GM23248 (cell line): ENCODE measurements around the gene PANX2. TPM values are rescaled to one million over a fixed set of nuclear protein-coding genes. Genes with fewer than 3 reads are reported as not detected.
A peak's percentile ranks its signal among the peaks of the same experiment; 100 is the strongest.

Experiments used
- DNase-seq: peaks from one replicate; pipeline ENCODE4 v3.0.0-alpha.2; 2015
- H2AFZ ChIP-seq: fragments of 200-600 bp; sonication (generic); 2 replicates; pipeline ENCODE4 v1.6.1; 2016; ENCODE audit warnings: antibody characterized with exemption
- H3F3A ChIP-seq: fragments of 200-600 bp; sonication (generic); 2 replicates; pipeline ENCODE4 v1.6.1; 2016; ENCODE audit warnings: mild to moderate bottlenecking, antibody characterized with exemption, mixed run types; ENCODE audit not compliant: insufficient read depth
- H3K27ac ChIP-seq: fragments of 200-600 bp; sonication (generic); 2 replicates; pipeline ENCODE4 v1.5.1; 2016; ENCODE audit warnings: mild to moderate bottlenecking
- H3K27me3 ChIP-seq: fragments of 200-600 bp; sonication (generic); replicated peaks from 2 replicates; pipeline ENCODE4 v1.6.1; 2016; ENCODE audit warnings: mild to moderate bottlenecking; ENCODE audit not compliant: insufficient read depth
- H3K36me3 ChIP-seq: fragments of 200-600 bp; sonication (generic); 2 replicates; pipeline ENCODE4 v1.6.1; 2016; ENCODE audit warnings: low read depth, mild to moderate bottlenecking
- H3K4me1 ChIP-seq: fragments of 200-600 bp; sonication (generic); 2 replicates; pipeline ENCODE4 v1.6.1; 2016; ENCODE audit warnings: mild to moderate bottlenecking; ENCODE audit not compliant: insufficient read depth
- H3K4me2 ChIP-seq: fragments of 200-600 bp; sonication (generic); one replicate; pipeline ENCODE4 v1.6.1; 2016; ENCODE audit warnings: mild to moderate bottlenecking; ENCODE audit not compliant: unreplicated experiment
- H3K4me3 ChIP-seq: fragments of 200-600 bp; sonication (generic); 2 replicates; pipeline ENCODE4 v1.5.1; 2016; ENCODE audit warnings: mild to moderate bottlenecking
- H3K79me2 ChIP-seq: fragments of 200-600 bp; sonication (generic); 2 replicates; pipeline ENCODE4 v1.6.1; 2016; ENCODE audit warnings: mild to moderate bottlenecking; ENCODE audit not compliant: insufficient read depth
- H3K9ac ChIP-seq: fragments of 200-600 bp; sonication (generic); 2 replicates; pipeline ENCODE4 v1.6.1; 2016; ENCODE audit warnings: mild to moderate bottlenecking
- H3K9me2 ChIP-seq: fragments of 200-600 bp; sonication (generic); 2 replicates; pipeline ENCODE4 v1.6.1; 2016; ENCODE audit warnings: mixed run types, mild to moderate bottlenecking, moderate library complexity; ENCODE audit not compliant: insufficient read depth
- H3K9me3 ChIP-seq: fragments of 200-600 bp; sonication (generic); one replicate; pipeline ENCODE4 v1.6.1; 2017; ENCODE audit warnings: low read depth
- H4K20me1 ChIP-seq: fragments of 200-600 bp; sonication (generic); 2 replicates; pipeline ENCODE4 v1.6.0; 2016; ENCODE audit not compliant: insufficient read depth
- EZH2 ChIP-seq: fragments of 200-600 bp; sonication (generic); IDR thresholded peaks from 2 replicates; pipeline ENCODE4 v1.6.1; 2018; ENCODE audit warnings: antibody characterized with exemption, mild to moderate bottlenecking; ENCODE audit not compliant: insufficient read depth, poor library complexity, severe bottlenecking
- EZH2phosphoT487 ChIP-seq: fragments of 200-600 bp; sonication (generic); IDR thresholded peaks from 2 replicates; pipeline ENCODE4 v1.6.1; 2018; ENCODE audit warnings: antibody characterized with exemption, moderate library complexity, mild to moderate bottlenecking, low read depth; ENCODE audit not compliant: insufficient read depth
- WGBS, 2 experiments: methylation state at CpG; one replicate each; pipeline ENCODE4 v1.1.6; 2015 to 2017; ENCODE audit warnings: low lambda C conversion rate in 2 of 2, low coverage in 1 of 2; ENCODE audit errors: missing lambda C conversion rate in 2 of 2; 5-methylcytosine and 5-hydroxymethylcytosine counted together
- in situ Hi-C: fragments of 300-500 bp; cut with MboI; formaldehyde crosslinking; loops from 2 replicates; pipeline ENCODE4 v1.15.0; 2020
- polyA plus RNA-seq: library from polyadenylated mRNA; unstranded; fragments of >200 nt; fragmentation: Nextera tagmentation; extraction: Ambion mirVana; gene quantifications from 2 replicates; pipeline ENCODE4 v1.2.1, GENCODE V29; 2016
- total RNA-seq: library from RNA; depleted of rRNA; stranded (reverse); fragments of >200 nt; shearing (Covaris generic); gene quantifications from 2 replicates; pipeline ENCODE4 v1.2.3, GENCODE V29; 2014

Gene PANX2
- total and polyA plus RNA-seq, 2 experiments from 2014 or later, result 0.18 TPM; not detected in 1

- 96 to 97% methylated on average over 62 to 76 of the region's 76 CpGs for WGBS, 2 experiments
- H3K27ac ChIP-seq, result no peak overlapping the region
Measured at GRCh38 chr22:50176850-50177536, 6.5 kb downstream of the PANX2 start.

DNA sequence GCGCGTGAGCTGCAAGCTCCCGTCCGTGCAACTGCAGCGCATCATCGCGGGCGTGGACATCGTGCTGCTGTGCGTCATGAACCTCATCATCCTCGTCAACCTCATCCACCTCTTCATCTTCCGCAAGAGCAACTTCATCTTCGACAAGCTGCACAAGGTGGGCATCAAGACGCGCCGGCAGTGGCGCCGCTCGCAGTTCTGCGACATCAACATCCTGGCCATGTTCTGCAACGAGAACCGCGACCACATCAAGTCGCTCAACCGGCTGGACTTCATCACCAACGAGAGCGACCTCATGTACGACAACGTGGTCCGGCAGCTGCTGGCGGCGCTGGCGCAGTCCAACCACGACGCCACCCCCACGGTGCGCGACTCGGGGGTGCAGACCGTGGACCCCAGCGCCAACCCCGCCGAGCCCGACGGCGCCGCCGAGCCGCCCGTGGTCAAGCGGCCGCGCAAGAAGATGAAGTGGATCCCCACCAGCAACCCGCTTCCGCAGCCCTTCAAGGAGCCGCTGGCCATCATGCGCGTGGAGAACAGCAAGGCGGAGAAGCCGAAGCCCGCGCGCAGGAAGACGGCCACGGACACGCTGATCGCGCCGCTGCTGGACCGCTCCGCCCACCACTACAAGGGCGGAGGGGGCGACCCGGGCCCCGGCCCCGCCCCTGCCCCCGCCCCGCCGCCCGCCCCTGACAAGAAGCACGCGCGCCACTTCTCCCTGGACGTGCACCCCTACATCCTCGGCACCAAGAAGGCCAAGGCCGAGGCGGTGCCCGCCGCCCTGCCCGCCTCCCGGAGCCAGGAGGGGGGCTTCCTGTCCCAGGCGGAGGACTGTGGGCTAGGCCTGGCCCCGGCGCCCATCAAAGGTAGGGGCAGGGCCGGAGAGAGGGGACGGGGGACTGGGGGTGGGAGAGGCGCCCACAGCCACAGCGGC lies 7.3 kb downstream of the PANX2 start:
- DNase-seq, result no peak
- in situ Hi-C loops, result no loop called here
- Histone ChIP-seq H4K20me1 (no peaks in the 10 kb centered on the region), H3K4me3 (no peak overlapping the region), H3K4me2 (no peak overlapping the region), H3K27ac (no peak overlapping the region), H3K9ac (no peak overlapping the region), H3K4me1 (no peaks in the 10 kb centered on the region), H3F3A (no peaks in the 10 kb centered on the region), H3K9me2 (no peaks in the 10 kb centered on the region), H3K36me3 (no peaks in the 10 kb centered on the region), H3K79me2 (no peaks in the 10 kb centered on the region), H2AFZ (no peak overlapping the region), H3K27me3 (0 out of 2 replicates have a peak, but pooled peaks cover 3% of the 10 kb centered on the region), H3K9me3 (no peaks in the 10 kb centered on the region)
- 56 to 68% methylated on average over 44 to 87 of the region's 98 CpGs for WGBS, 2 experiments
- TF ChIP-seq EZH2, result no peak
- TF ChIP-seq EZH2phosphoT487, result no peak

More at GRCh38 chr22:50176850-50177536, 6.5 kb downstream of the PANX2 start:
- no peaks in the 10 kb centered on the region for H4K20me1 ChIP-seq
- H2AFZ ChIP-seq, result no peak overlapping the region
- no peak for TF ChIP-seq EZH2phosphoT487
- no peak for TF ChIP-seq EZH2
- no peaks in the 10 kb centered on the region for H3K36me3 ChIP-seq
- no peak overlapping the region for H3K4me2 ChIP-seq
- H3F3A ChIP-seq, result no peaks in the 10 kb centered on the region
- no peak overlapping the region for H3K4me3 ChIP-seq
- H3K9me2 ChIP-seq, result no peaks in the 10 kb centered on the region
- no peaks in the 10 kb centered on the region for H3K79me2 ChIP-seq
- in situ Hi-C loops, result no loop called here
- no peaks in the 10 kb centered on the region for H3K9me3 ChIP-seq
- H3K9ac ChIP-seq, result no peak overlapping the region
- DNase-seq, result no peak
- no peaks in the 10 kb centered on the region for H3K4me1 ChIP-seq
- H3K27me3 ChIP-seq, result 0 out of 2 replicates have a peak, but pooled peaks cover 3% of the 10 kb centered on the region

GRCh38 chr22:50178471-50178864 lies 7.9 kb downstream of the PANX2 start:
- no peak overlapping the region for H3K9ac ChIP-seq
- no peaks in the 10 kb centered on the region for H3K9me3 ChIP-seq
- TF ChIP-seq EZH2phosphoT487 (no peak), EZH2 (no peak)
- no peaks in the 10 kb centered on the region for H3K36me3 ChIP-seq
- 6% methylated on average over 15 to 16 of the region's 22 CpGs for WGBS, 2 experiments
- H3K4me1 ChIP-seq, result no peaks in the 10 kb centered on the region
- H3K4me2 ChIP-seq, result no peak overlapping the region
- H3F3A ChIP-seq, result no peaks in the 10 kb centered on the region
- in situ Hi-C loops, result no loop called here
- 0 out of 2 replicates have a peak, but pooled peaks cover 3% of the 10 kb centered on the region for H3K27me3 ChIP-seq
- no peaks in the 10 kb centered on the region for H3K79me2 ChIP-seq
- no peaks in the 10 kb centered on the region for H4K20me1 ChIP-seq
- H3K4me3 ChIP-seq, result no peak overlapping the region
- DNase-seq, result peak; percentile 38
- H3K27ac ChIP-seq, result no peak overlapping the region
- no peak overlapping the region for H2AFZ ChIP-seq
- H3K9me2 ChIP-seq, result no peaks in the 10 kb centered on the region
